Epidermal melanocyte (primary cell): Measurements from ENCODE around the gene LIX1L.

Experiments
- DNase-seq: peaks from one replicate; pipeline ENCODE4 v3.0.0; 2011; ENCODE audit warnings: low spot score; ENCODE audit not compliant: insufficient read length

LIX1L gene

GRCh38 chr1:145963265-145964019 is 5.6 kb upstream of the LIX1L start:
- DNase-seq, result no peak

- DNase-seq, result no peak
These were observed 4.6 kb upstream of the LIX1L start for GRCh38 chr1:145962157-145963102.

GRCh38 chr1:145961425-145962156 is 3.8 kb upstream of the LIX1L start:
- DNase-seq, result no peak

GRCh38 chr1:145961109-145961424 is 3.2 kb upstream of the LIX1L start:
- DNase-seq, result no peak

GRCh38 chr1:145960468-145961108 is 2.8 kb upstream of the LIX1L start:
- DNase-seq, result peak; percentile 73

- no peak for DNase-seq
These were observed 2.2 kb upstream of the LIX1L start for GRCh38 chr1:145959957-145960467.

- no peak for DNase-seq
These were observed 1.5 kb upstream of the LIX1L start for GRCh38 chr1:145959333-145959732.

- no peak for DNase-seq
These were observed 917 bp upstream of the LIX1L start for GRCh38 chr1:145958734-145959133.

- DNase-seq, result no peak
These were observed 905 bp downstream of the LIX1L start for GRCh38 chr1:145956781-145957442.

- DNase-seq, result no peak
These were observed 1.5 kb downstream of the LIX1L start for GRCh38 chr1:145956361-145956760.

GRCh38 chr1:145955436-145955835 is 2.4 kb downstream of the LIX1L start:
- no peak for DNase-seq

GRCh38 chr1:145953861-145954260 is 4.0 kb downstream of the LIX1L start:
- no peak for DNase-seq

GRCh38 chr1:145952903-145953302 is 4.9 kb downstream of the LIX1L start:
- no peak for DNase-seq

- DNase-seq, result no peak
These were observed 6.3 kb downstream of the LIX1L start for GRCh38 chr1:145951526-145951925.

- DNase-seq, result no peak
These were observed 8.6 kb downstream of the LIX1L start for GRCh38 chr1:145949219-145949618.

GRCh38 chr1:145947551-145947950 is 10.3 kb downstream of the LIX1L start:
- no peak for DNase-seq

GRCh38 chr1:145946477-145946986 is 11.3 kb downstream of the LIX1L start:
- DNase-seq, result no peak

- no peak for DNase-seq
These were observed 13.3 kb downstream of the LIX1L start for GRCh38 chr1:145944532-145944931.

- no peak for DNase-seq
These were observed 14.9 kb downstream of the LIX1L start for GRCh38 chr1:145942871-145943270.

GRCh38 chr1:145942405-145942804 is 15.4 kb downstream of the LIX1L start:
- DNase-seq, result no peak
